GM21825 (cell line): Measurements from ENCODE around the gene AGO1.

ENCODE experiments used
- ATAC-seq: cut with Tn5 transposase; IDR thresholded peaks from one replicate; pipeline ENCODE4 v1.9.1; 2021; ENCODE audit warnings: mild to moderate bottlenecking, moderate library complexity; ENCODE audit not compliant: unreplicated experiment

AGO1 gene

GRCh38 chr1:35902671-35903070, 19.7 kb downstream of the AGO1 start:
- ATAC-seq: no peak

- no peak for ATAC-seq
Observed at GRCh38 chr1:35914717-35915116, 31.7 kb downstream of the AGO1 start.

- no peak for ATAC-seq
Observed at GRCh38 chr1:35915693-35916092, 32.7 kb downstream of the AGO1 start.

- no peak for ATAC-seq
Observed at GRCh38 chr1:35923791-35924221, 40.8 kb downstream of the AGO1 start.

- no peak for ATAC-seq
Observed at GRCh38 chr1:35924838-35925237, 41.8 kb downstream of the AGO1 start.

GRCh38 chr1:35925741-35926140, 42.7 kb downstream of the AGO1 start:
- no peak for ATAC-seq

GRCh38 chr1:35927472-35927871, 44.5 kb downstream of the AGO1 start:
- no peak for ATAC-seq

GRCh38 chr1:35929730-35930592, 47.0 kb downstream of the AGO1 start:
- ATAC-seq: no peak

- ATAC-seq: peak; percentile 83
Observed at GRCh38 chr1:35930593-35931445, 47.8 kb downstream of the AGO1 start, which contains the start of gene AGO3. AGO3 (plus strand) TSS chr1:35931105; CDS start chr1:35931427, 322 bp downstream.

GRCh38 chr1:35931446-35932157, 48.6 kb downstream of the AGO1 start:
- ATAC-seq: no peak

GRCh38 chr1:35932158-35932636, 49.2 kb downstream of the AGO1 start:
- ATAC-seq: no peak

- ATAC-seq: no peak
Observed at GRCh38 chr1:35932941-35933340, 49.9 kb downstream of the AGO1 start.

- ATAC-seq: no peak
Observed at GRCh38 chr1:35935442-35936388, 52.7 kb downstream of the AGO1 start.

- no peak for ATAC-seq
Observed at GRCh38 chr1:35936838-35937237, 53.8 kb downstream of the AGO1 start.

- no peak for ATAC-seq
Observed at GRCh38 chr1:35939484-35939883, 56.5 kb downstream of the AGO1 start.

GRCh38 chr1:35945327-35945726, 62.3 kb downstream of the AGO1 start:
- ATAC-seq: no peak

- no peak for ATAC-seq
Observed at GRCh38 chr1:35947547-35947946, 64.5 kb downstream of the AGO1 start.

GRCh38 chr1:35958558-35958957, 75.5 kb downstream of the AGO1 start:
- no peak for ATAC-seq

GRCh38 chr1:35959304-35959703, 76.3 kb downstream of the AGO1 start:
- ATAC-seq: no peak

GRCh38 chr1:35962952-35963351, 79.9 kb downstream of the AGO1 start:
- ATAC-seq: no peak
